Mesothelial cell of epicardium (in vitro differentiated cells): ENCODE measurements around the gene UBE2C. TPM values are rescaled to one million over a fixed set of nuclear protein-coding genes. Genes with fewer than 3 reads are reported as not detected.

ENCODE experiments used
- DNase-seq, 2 experiments: peaks; one replicate each; pipeline ENCODE4 v3.0.0; 2021; ENCODE audit warnings: low spot score in 2 of 2; ENCODE audit not compliant: unreplicated experiment in 2 of 2
- H3K27ac Mint-ChIP-seq: 2 replicates; pipeline ENCODE4 v1.8.0; 2021; ENCODE audit warnings: mixed read lengths
- H3K27me3 Mint-ChIP-seq: 2 replicates; pipeline ENCODE4 v1.8.0; 2021; ENCODE audit warnings: low read depth, mixed read lengths
- H3K36me3 Mint-ChIP-seq: 2 replicates; pipeline ENCODE4 v1.8.0; 2021; ENCODE audit warnings: mixed read lengths
- H3K4me1 Mint-ChIP-seq: 2 replicates; pipeline ENCODE4 v1.8.0; 2021; ENCODE audit warnings: mixed read lengths
- H3K4me3 Mint-ChIP-seq: 2 replicates; pipeline ENCODE4 v1.8.0; 2021; ENCODE audit warnings: mild to moderate bottlenecking, moderate library complexity, mixed read lengths
- H3K9me3 Mint-ChIP-seq: 2 replicates; pipeline ENCODE4 v1.8.0; 2021; ENCODE audit warnings: mixed read lengths
- CTCF ChIP-seq: fragments of 200-600 bp; sonication (generic); IDR thresholded peaks from one replicate; pipeline ENCODE4 v1.5.0; 2021; ENCODE audit warnings: antibody characterized with exemption; ENCODE audit not compliant: unreplicated experiment
- total RNA-seq: library from RNA; stranded (reverse); gene quantifications from 3 replicates; pipeline ENCODE4 v1.2.1, GENCODE V29; 2021

Gene UBE2C
- total RNA-seq, 1 donor from 2014 or later = 48.1 TPM

GRCh38 chr20:45771182-45771759 is 41.2 kb upstream of the UBE2C start:
- TF ChIP-seq CTCF = peak; percentile 95

GRCh38 chr20:45772693-45773092 is 39.8 kb upstream of the UBE2C start:
- TF ChIP-seq CTCF = no peak
- no peak for DNase-seq
- H3K27me3 Mint-ChIP-seq = no peaks in the 10 kb centered on the region
- H3K27ac Mint-ChIP-seq = no peak overlapping the region
- H3K4me1 Mint-ChIP-seq = peaks cover 7% of the 10 kb centered on the region
- no peaks in the 10 kb centered on the region for H3K9me3 Mint-ChIP-seq
- H3K4me3 Mint-ChIP-seq = no peak overlapping the region
- no peaks in the 10 kb centered on the region for H3K36me3 Mint-ChIP-seq

More at GRCh38 chr20:45771182-45771759, 41.2 kb upstream of the UBE2C start:
- Mint-ChIP-seq H3K9me3 (no peaks in the 10 kb centered on the region), H3K27ac (peak overlapping the region; percentile 57), H3K36me3 (no peaks in the 10 kb centered on the region), H3K4me1 (peaks cover 7% of the 10 kb centered on the region), H3K4me3 (no peak overlapping the region), H3K27me3 (peaks cover 2% of the 10 kb centered on the region)
- DNase-seq = peak; percentile 43 to 80

DNA sequence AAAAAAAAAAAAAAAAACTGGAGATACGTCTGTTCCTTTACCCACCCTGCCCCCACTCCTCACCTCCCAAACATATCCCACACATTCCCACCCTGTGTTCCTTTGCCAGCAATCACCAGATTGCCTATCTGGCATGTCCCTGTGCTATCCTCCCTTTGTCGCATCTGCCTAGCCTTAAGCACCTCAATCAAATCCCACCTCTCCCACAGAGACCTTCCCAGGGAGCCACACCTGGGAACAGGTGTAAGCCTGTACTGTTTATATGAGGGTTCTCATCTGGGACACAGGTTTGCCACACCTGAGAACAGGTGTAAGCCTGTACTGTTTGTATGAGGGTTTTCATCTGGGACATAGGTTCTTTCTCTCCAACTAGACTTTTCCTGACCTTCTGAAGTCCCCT is 37.5 kb upstream of the UBE2C start:
- no peak overlapping the region for H3K4me3 Mint-ChIP-seq
- peaks cover 14% of the 10 kb centered on the region for H3K4me1 Mint-ChIP-seq
- H3K27me3 Mint-ChIP-seq = no peaks in the 10 kb centered on the region
- H3K27ac Mint-ChIP-seq = no peak overlapping the region
- DNase-seq = no peak
- no peak for TF ChIP-seq CTCF
- no peaks in the 10 kb centered on the region for H3K9me3 Mint-ChIP-seq
- H3K36me3 Mint-ChIP-seq = no peaks in the 10 kb centered on the region

DNA sequence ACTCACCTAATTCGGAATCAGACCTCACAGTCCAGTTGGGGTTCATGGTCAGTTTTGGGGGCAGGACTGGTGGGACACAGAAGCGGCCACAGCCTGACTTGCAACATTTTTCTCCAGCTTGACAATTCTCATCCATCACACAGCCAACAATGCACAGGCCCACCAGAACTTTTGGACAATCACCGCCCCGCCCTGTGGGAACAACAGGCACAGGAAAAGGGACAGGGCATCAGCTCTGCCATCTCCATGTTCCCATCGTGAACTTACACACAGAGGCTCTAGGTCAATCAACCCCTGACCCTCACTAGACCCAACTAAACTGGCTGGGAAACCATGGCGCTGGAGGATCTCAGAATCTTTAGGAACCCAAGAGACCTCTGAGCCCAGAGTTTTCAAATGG is 37.0 kb upstream of the UBE2C start:
- Mint-ChIP-seq H3K27me3 (no peaks in the 10 kb centered on the region), H3K9me3 (no peaks in the 10 kb centered on the region), H3K4me3 (no peak overlapping the region), H3K36me3 (no peaks in the 10 kb centered on the region), H3K27ac (no peak overlapping the region), H3K4me1 (peaks cover 14% of the 10 kb centered on the region)
- DNase-seq = no peak
- no peak for TF ChIP-seq CTCF

DNA sequence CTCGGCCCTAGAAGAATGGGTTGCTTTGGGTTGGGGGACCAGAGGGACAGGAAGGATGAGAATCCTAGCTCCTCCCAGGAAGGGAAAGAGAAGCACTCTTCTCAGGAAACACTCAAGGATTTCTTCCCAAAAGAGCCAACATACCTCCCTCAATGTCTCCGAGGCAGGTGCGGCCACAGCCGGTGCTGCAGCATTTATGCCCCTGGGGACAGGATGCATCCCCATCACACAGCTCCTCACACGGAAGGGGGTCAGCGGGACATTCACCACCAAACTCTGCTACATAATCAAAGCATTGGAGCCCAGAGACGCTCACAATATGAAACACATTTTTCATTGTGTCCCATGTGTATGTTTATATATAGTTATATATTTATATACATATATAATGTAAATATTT is 35.5 kb upstream of the UBE2C start:
- DNase-seq = no peak
- Mint-ChIP-seq H3K4me1 (peaks cover 12% of the 10 kb centered on the region), H3K4me3 (no peak overlapping the region), H3K9me3 (no peaks in the 10 kb centered on the region), H3K27me3 (no peaks in the 10 kb centered on the region), H3K27ac (no peak overlapping the region), H3K36me3 (no peaks in the 10 kb centered on the region)
- TF ChIP-seq CTCF = no peak
